Activated CD4-positive, alpha-beta T cell treated with anti-CD3 and anti-CD28 coated beads, Interleukin-2, Interleukin-6, amounts not matched to agents 100 ng/mL and 50 ng/mL, durations not matched to agents 16 hours and 8 hours (primary cell): Measurements from ENCODE around the gene SUN1.

Experiments used
- DNase-seq: peaks from one replicate; pipeline ENCODE4 v3.0.0-alpha.2; 2020

The SUN1 gene

DNA sequence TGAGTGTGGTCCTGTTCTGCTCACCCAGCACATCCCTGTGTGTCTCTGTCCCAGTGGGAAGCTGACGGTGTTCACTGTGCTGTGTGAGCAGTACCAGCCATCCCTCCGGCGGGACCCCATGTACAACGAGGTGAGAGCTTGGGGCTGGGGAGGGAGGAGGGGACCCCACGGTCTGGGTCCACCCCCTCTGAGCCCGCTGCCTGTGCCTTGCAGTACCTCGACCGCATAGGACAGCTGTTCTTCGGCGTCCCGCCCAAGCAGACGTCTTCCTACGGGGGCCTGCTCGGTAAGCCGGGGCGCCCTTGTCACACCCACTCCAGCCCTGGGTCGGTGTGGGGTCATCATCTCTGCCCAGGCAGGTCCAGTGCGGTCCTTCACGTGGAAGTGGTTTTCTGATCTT, 61.4 kb downstream of the SUN1 start:
- no peak for DNase-seq

DNA sequence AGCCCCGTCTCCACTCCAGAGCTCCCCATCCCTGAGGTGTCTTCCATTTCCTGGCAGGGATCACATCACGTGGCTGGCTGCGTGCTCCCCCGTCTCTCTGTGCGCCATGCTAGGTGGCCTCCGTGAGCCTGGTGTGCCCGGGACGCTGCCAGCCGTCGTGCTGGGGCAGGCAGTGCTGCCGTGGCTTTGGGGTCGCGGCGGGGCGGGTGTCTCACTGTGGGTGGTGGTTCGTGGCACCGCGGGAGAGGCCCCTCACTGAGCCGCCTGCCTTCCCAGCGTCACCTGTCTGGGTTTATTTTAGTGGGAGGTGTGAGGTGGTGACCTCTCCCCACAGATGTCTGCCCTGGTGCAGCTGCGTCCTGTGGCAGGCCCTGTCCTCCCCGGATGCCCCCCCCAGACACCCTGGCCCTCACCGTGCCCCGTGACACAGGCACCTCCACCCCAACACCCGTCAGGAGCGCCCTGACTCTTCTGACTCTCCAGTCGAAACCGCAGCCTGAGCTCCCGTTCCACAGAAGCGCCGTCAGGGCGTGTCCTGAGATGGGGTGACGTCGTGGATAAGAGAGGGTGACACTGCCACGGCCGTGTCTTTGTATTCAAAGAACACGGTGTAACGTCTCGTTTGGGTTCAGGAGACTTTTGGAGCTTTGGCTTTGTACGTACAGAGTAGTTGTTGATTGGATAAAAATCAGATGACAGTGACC, 62.0 kb downstream of the SUN1 start:
- DNase-seq = no peak

DNA sequence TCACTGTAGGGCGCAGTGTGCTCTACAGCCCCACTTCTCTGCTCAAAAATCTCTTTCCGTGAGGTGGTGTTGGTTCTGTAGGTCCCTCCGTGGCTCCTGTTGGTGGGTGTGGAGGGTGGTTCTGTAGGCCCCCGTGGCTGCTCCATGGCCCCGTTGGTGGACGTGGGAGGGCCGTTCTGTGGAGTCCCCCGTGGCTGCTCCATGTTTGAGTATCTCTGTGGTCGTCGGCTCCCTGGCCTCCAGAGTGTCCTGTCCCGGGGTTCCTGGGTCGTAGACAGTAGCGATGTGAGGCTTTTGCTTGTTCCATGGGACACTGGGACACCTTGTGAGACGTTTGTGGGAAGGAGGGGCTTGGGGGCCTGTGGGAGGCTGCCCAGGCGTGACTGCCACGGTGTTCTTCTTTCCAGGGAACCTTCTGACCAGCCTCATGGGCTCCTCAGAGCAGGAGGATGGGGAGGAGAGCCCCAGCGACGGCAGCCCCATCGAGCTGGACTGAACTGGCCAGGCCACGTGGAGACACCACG, 62.7 kb downstream of the SUN1 start:
- no peak for DNase-seq

DNA sequence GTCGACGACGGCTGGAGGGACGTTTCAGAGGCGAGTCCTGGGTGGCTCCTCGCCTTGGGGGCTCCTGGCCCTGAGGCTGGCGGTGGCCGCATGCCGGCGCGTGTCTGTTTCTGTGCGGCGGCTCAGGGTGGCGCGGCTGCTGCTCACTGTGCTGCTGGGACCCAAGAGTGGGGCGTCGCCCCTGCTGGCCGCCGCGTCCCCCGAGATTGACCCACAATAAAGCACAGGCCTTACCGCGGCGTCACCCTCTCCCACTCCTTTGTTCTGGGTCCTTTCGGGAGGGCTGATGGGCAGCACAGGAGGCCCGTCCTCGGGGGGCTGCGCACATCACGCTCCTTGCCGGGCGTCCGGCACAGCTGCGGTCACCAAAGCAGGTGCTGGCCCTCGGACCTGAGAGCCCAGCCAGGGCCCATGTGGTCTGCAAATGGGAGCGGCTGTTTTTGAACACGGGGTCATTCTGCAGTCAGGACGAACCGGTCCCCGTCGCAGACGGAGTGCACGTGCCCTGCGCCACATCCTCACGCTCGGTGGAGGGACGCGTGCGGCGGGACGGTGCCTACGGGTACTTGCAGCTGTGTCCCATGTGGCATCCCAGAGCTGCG, 63.3 kb downstream of the SUN1 start:
- no peak for DNase-seq

DNA sequence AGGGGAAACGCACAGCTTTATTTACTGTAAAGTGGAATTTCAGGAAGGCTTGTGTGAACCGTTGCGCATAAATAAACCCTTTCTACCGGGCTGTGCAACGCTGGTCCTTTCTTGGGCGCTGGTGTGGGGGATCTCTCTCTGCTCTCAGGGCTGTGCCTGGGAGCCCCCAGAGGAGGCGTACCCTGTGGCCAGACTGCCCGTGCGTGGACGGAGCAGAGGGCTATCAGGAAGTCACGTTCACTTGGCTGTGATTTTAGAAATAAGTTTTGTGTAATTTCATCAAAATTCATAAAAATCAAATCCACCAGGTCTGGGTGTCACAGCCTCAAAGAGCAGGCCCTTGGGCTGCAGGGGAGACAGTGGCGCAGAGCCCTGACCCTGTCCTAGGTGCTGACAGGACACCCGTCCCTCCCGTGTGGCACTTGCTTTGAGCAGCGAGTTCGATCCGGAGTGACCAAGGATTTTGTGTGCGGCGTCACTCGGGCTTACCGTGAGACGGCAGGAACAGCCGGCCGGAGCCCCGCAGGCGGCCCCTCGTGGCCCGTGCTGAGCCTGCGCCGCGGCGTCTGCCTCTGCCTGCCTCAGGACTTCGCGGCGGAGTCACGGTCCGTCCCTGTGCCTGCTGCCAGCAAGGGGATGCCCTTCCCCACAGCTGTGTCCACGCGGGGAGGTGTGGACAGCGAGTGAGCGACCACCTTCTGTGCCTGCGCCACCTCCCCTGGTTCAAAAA, 64.2 kb downstream of the SUN1 start:
- no peak for DNase-seq

DNA sequence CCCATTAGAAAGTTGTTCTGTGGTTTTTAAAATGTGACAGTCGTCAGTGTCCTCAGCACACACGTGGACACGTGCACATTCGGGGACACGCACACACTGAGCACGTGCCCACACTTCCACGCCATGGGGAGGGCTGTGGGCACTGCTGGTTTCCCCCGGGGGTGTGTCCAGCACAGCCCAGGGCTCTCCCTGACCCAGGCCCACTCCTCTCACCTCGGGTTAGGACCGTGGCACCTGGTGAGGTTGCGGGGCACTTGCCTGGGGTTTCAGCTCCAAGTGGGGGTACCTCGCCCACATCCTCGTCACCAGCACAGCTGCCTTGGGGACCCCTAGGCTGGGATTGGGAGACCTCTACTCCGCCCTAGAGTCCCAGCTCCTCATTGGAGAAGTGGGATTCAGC, 64.8 kb downstream of the SUN1 start:
- no peak for DNase-seq

DNA sequence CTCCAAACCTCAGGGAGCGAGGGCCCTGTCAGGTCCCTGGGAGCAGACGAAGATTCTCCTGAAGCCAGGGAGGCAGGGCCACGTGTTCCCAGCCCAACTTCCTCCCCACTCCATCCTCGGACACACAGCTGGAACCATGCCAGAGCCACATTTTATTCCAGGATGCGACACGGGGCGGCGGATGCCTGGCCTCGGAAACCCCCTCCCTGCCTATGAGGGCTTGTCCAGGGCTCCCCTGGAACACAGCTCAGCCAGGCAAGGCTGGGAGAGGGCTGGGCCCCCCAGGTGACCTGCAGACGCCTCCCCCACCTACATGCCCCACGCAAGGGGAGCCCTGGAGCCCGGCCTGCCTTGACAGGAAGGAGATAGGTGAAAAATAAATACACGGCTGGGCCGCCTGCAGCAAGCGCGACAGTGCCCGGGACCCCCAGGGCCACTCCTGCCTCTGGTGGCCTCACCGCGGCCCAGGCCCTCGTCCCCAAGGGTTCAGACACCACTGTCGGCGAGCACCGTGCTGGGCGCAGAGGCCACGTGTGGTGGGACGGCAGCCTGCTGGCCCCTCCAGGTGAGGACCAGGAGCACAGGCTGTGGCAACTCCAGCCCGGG, 65.6 kb downstream of the SUN1 start:
- no peak for DNase-seq

DNA sequence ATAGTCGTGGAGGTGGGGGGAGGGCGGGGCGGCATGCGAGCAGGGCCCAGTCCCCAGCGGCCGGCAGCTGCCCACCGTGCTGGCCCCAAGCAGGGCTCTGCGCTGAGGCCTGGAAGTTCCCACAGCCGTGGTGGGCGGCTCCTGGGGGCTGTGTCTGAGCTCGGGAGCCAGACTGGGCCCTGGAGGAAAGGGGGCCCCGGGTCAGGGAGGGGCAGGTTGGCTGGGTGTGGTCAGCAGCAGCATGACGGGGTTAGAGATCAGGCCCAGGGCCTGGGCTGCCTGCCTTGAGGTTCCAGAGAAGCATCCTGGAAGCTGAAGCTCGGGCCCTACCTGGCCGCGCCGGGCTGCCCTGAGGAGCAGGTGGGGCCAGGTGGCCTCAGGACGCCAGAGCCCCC, 66.2 kb downstream of the SUN1 start:
- no peak for DNase-seq

DNA sequence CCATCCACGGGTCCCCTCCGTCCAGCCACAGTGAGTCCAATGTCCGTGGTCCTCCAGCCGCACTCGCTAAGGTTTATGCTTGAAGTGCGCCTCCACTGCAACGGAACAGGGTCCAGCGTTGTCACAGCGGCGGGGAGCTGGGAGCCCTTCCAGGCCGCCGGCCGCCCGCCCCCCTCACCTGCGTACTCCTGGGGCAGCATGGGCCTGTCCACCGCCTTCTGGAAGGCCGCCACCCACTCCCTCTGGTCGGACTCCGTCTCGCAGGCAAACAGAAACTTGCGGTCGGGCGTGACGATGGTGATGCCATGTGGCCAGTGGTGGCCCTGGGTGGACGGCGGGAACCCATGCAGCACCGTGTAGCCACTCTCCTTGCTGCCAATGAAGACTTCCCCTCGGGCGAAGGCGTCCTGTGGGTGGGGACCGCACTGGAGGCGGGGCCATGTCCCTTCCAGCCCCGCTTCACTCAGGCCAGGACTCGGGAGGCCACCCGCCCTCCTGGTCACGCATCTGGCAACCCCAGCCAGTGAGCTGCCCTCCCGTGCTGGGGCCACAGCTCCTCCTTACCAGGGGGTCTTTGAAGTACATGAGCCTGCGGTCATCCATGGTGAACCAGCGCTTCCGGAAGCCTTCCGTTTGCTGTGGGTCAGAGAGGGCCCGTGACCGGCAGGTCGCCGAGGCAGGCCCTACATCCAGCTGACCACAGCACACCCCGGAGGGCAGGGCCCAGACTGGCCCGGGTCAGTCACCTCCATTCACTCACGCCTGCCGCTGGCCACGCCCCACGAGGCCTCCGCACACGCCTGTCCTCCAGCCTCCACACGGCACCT, 66.8 kb downstream of the SUN1 start:
- DNase-seq = no peak

DNA sequence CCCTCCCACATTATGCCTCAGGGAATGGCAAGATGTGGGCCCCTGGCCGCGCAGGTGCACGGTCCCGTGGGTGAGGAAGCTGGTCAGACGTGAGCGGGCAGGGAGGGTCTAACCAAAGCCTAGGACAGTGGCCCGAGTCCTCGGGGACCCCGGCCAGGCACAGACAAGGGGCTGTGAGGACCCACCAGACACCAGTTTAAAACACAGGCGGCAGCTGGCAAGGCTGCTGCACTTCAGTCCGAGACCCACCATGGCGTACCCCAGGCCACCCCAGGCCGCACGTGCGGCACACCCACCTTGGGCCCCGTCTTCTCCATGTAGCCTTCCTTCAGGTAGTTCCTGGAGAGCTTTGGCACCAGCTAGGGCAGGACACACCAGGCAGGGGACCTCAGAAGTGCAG, 67.5 kb downstream of the SUN1 start:
- DNase-seq = no peak

DNA sequence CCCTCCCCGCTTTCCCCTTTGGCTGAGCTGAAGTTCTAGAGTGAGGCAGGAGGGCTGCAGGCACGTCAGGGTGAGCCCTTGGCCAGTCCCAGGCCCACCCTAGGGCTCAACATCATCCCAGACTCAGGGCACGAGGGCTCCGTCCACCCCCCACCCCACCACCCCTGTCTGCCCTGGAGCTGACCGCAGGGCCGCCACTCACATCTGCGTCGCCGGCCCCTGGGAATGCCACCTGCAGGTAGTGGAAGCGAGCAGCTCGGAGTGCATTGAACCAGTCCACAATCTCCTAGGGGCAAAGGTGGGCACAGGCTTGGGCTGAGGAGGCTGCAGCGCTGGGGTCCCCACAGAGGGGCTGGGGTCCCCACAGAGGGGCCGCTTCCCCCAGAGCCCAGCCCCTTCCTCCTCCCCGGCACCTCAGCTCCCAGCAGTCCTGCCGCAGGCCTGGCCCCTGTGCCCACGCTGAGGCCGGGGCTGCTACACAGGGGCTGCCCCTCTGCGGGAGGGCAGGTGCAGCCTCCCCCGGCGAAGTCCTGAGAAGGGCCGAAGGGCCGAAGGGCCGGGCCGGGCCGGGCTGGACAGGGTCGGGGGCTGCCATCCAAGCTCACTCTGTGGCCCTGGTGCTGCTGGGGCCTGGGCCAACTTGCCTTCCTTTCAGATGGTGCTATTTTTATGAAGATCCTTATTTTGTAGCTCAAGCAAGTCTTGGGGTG, 68.2 kb downstream of the SUN1 start:
- DNase-seq = no peak

DNA sequence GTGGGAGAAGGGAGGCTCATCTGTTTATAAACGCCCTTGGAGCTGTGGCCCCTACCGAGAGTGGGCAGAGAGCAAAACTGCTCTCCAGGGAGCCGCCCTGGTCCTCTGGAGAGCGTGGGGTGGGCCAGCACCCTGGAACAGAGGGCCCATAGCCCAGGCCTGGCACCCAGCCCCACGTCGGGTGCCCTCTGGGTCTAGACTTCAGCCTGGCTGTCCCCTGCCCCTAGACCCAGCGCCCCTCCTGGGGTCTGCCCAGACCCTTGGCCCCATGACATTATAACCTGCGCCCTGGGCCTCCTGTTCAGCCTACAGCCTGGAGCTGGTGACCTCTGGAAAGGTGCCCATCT, 68.7 kb downstream of the SUN1 start:
- no peak for DNase-seq

DNA sequence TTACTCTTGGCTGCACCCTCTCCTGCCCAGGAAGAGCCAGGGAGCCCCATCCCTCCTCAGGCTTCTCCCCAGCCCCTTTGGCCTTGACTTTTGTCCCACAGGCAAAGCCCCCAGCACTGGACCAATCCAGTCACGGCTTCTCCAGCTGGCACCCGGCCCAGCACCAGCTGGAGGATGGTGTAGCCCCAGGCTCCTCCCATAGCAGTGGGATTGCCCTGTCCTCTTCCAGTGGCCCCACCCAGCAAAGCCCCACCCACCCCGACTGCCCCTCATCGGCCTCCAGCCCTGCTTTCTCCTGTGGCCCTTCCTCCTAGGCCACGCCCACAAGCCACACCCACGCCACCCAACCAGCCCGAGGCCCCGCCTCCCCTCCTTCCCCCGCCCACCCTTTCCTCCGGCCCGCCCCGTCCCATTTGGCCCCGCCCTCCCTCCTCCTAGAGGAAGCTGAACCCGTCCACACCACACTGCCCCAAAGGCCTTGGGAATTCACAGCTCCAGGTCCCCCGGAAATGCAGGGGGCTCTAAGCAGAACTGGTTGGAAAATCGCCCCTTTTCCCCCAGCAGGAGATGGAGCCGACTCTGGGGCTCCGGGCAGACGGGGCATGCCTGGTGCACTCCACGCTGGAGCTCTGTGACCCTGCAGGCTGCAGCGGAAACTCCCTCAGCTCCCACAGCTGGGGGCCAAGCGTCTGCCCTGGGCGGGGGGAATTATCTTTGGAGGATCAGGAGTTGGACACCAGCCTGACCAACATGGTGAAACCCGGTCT, 69.3 kb downstream of the SUN1 start:
- DNase-seq = peak; percentile 59

DNA sequence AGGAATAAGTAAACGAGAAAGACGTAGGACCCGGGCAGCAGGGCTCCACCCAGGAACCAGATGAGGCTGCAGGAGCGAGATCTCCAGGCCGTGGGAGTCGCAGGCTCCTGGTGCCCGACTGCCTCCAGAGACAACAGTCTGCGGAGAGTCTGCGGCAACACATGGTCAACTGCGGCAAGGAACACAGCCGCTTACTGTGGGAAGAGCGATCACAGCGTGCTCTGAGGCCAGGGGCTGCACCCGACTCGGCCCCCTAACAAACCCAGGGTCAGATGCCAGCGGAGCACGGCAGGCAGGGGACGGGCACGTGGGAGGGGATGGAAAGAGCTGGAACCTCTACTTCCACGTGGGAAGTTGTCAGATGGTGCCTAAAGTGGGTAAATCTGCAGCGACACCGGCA, 70.7 kb downstream of the SUN1 start:
- DNase-seq = no peak

DNA sequence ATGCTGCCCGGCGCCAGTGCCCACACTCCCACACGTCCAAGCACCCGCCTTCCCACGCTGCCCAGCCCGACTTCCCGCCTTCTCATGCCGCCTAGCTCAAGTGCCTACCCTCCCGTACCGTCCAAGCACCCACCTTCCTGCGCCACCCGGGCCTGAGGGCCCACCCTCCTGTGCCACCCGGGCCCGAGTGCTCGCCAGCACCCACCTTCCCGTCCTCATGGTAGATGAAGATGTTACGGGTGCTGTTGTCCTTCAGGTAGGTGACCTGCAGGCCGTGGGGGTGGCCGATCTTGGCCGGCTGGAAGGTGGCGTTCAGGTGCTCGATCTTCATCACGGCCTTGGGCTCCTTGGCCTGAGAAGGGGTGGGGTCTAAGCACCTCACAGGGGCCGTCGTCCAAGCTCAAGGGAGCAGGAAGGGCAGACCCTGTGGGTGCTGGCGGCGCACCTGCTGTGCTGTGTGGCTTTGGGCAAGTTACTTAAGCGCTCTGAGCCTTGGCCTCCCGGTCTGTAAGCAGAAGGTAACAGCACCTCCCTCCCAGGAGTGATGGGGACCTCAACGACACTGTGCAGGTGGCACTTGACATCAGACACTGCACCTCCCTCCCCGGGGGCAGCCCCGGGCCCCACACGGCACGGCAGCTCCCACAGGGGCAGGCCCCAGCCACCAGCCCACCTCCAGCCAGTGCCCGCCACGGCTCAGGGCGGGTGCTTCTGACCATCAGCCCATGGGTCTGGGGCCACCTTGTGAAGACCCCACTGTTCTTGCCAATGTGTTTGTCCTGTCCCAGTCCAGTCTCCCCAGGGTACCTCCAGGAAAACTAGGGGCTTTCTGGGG, 71.9 kb downstream of the SUN1 start:
- no peak for DNase-seq

DNA sequence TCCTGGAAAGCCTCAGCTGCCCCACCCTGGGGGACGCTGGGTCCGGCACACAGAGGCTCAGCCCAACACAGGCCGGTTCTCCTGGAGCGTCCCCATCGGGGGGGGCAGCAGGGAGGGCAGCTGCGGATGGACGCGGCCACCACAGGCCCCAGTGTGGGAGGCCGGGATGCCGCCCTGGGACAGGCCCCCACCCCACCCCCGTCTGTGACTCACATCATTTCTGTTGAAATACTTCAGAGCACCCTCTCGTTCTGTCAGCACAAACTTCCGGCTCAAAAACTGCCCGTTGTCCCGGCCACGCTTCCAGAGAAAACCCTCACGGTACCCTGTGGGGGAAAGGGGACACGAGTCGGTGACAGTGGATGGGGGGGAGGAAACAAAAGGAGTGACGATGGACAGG, 72.6 kb downstream of the SUN1 start:
- DNase-seq = no peak

DNA sequence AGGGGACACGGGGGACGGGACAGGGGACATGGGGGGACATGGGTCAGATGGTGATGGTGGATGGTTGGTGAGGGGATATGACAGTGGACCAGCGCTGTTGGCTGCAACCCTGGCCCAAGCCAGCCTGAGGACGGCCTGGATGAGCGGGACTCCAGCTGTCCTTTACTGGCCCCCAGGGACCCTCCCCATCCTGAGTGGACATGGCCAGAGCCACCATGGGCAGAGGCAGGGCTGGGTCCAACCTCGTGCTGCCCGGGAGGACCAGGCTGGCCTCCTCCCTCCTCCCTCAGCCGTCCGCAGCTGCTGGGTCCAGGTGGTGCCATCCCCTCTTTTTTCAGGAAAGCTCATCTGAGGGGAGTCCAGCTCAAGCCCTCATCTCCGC, 74.5 kb downstream of the SUN1 start:
- no peak for DNase-seq

DNA sequence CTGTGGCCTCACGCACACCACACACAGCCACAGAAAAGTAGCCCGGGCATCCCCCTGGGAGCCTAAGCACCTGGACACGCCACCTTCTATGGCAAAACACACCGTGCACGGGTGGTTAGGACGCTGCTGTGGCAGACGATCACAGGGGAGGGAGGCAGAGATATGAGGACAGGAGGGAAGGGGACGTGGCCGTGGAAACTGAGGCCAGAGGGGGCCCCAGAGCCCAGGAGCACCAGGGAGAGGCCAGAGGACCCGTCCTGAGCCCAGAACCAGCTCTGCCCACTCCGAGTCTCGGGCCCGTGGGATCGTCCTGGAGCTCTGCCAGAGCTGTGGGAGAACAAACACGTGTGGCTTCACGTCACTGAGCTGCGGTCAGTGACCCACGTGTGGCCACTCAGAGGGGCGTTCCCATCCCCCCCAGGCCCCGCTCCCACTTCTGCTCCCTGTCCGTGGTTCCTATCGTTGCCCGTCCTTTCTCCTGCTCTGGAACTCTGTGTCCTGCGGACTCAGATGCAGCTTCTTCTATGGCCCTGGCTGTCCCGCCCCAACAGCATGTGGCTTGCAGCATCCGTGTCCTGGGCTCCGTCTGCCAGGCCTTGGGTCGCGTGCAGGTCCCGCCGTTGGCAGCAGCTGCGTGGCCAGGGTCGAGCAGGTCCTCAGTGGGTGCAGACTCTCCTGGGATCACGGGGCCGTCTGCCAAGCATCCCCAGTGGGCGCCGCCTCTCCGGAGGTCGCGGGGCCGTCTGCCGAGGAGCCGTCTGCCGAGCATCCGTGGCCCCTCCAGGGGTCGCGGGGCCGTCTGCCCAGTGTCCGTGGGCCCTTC, 75.1 kb downstream of the SUN1 start:
- DNase-seq = no peak

DNA sequence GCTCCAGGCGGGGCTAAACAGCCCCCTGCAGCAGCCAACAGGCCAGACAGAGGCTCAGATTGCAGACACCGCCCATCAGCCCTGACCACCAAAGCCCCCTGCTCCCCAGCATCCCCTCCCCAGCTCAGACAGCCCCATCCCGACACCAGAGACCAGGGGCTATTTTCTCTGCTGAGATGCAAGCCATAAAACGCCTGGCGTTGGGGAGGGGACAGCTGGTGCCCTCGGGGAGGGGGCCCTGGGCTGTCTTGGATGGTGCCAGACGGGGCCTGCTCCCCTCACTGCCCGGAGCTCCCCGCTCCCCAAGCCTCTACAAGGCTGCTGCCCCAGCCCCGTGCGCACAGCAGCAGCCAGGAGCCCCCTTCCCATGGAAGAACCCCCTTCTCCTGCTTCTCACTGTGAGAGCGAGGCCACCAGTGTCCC, 75.9 kb downstream of the SUN1 start:
- no peak for DNase-seq
